ENCODE data around the gene CCDC40. TPM values are rescaled to one million over a fixed set of nuclear protein-coding genes. Genes with fewer than 3 reads are reported as not detected.

Gene CCDC40
- total and polyA plus RNA-seq, 2 donors (not counting 1 experiment from before 2014, with no cell fraction given), result 0.63 to 3.2 TPM

- Histone ChIP-seq H3K4me1 (ENCODE audit: control insufficient read depth in 2 of 2, insufficient read depth in 2 of 2, low read length in 2 of 2) (peaks cover 25 to 34% of the 10 kb centered on the region in 2 donors), H3K9me3 (ENCODE audit: control extremely low read depth in 1 of 3, control insufficient read depth in 2 of 3, insufficient read depth in 1 of 3, low read length in 2 of 3) (no peaks in the 10 kb centered on the region), H3K4me3 (ENCODE audit: control extremely low read depth in 1 of 5, extremely low read depth in 1 of 5, insufficient read depth in 1 of 5, low read depth in 2 of 5, low read length in 4 of 5) (peak overlapping the region; percentile 61 to 94 (median 70)), H4K20me1 (ENCODE audit: control insufficient read depth, insufficient read depth, low read length, poor library complexity, severe bottlenecking) (peaks cover 51% of the 10 kb centered on the region), H3K27me3 (replicated peaks in 1 of 4; ENCODE audit: control extremely low read depth in 1 of 4, control insufficient read depth in 3 of 4, insufficient read depth in 4 of 4, low read length in 3 of 4) (no peaks in the 10 kb centered on the region), H3K36me3 (replicated peaks in 1 of 2; ENCODE audit: control extremely low read depth in 1 of 2, control insufficient read depth in 1 of 2, extremely low read depth in 1 of 2, insufficient read depth in 2 of 2, low read length in 1 of 2) (peaks cover 0 to 28% of the 10 kb centered on the region in 2 experiments), H3K9ac (ENCODE audit: low read length) (peak overlapping the region; percentile 75), H3K27ac (ENCODE audit: low read length in 2 of 2) (peak overlapping the region; percentile 64 to 82), H3K79me2 (ENCODE audit: control insufficient read depth, insufficient read depth, low read length) (peaks cover 51% of the 10 kb centered on the region), H3K4me2 (replicated peaks; ENCODE audit: low read depth, low read length, poor library complexity, severe bottlenecking) (peak overlapping the region; percentile 92), H2AFZ (ENCODE audit: insufficient read depth, low read depth, low read length, poor library complexity, severe bottlenecking) (peak overlapping the region; percentile 44)
- CTCF ChIA-PET, result interaction anchor here (1.8 kb wide), 1 partner anchor 45 kb away, joined by 9 read pairs; the partner anchor contains the start of gene GAA
- intact Hi-C loops (cut with micrococcal nuclease), result loop anchor here (1.0 to 2.0 kb wide), 4 partner anchors 45 to 1076 kb away; partner anchors contain the start of genes CEP131, GAA and RNF213
- DNase-seq, result no peak
- peak overlapping the region; percentile 97 for H3K27ac Mint-ChIP-seq
- no peak for TF ChIP-seq CTCF (IDR thresholded peaks at IDR 0.05)
- no peak for TF ChIP-seq EZH2 (IDR thresholded peaks at IDR 0.05; ENCODE audit: borderline replicate concordance, insufficient read depth, low read depth, low read length, poor library complexity, severe bottlenecking)
- H3K27me3 Mint-ChIP-seq, result no peaks in the 10 kb centered on the region
- peak overlapping the region; percentile 95 for H3K4me3 Mint-ChIP-seq
- under 1% methylated on average over 64 of the region's 69 CpGs for WGBS (ENCODE audit: insufficient coverage)
- ATAC-seq (ENCODE audit: low read depth), result peak; percentile 7
- POLR2A ChIA-PET, result interaction anchor here (0.6 to 1.3 kb wide), 3 partner anchors 15 to 105 kb away, joined by 3 to 6 read pairs (median 4); partner anchors contain the start of gene GAA
- peaks cover 36% of the 10 kb centered on the region for H3K4me1 Mint-ChIP-seq
- no peaks in the 10 kb centered on the region for H3K9me3 Mint-ChIP-seq (ENCODE audit: insufficient read depth)
Measured at GRCh38 chr17:80146121-80147034, 109.9 kb downstream of the CCDC40 start.

All from B cell (primary cell).